Kidney (tissue), 14 donors: ENCODE data around the gene METTL9. TPM values are rescaled to one million over a fixed set of nuclear protein-coding genes. Genes with fewer than 3 reads are reported as not detected.

Experiments used
- DNase-seq, 5 donors: peaks; one replicate each; pipeline ENCODE4 v3.0.0-alpha.2; 2013 to 2020
- FAIRE-seq: peaks from 2 replicates; lab custom pipeline; 2012; peaks lifted over from hg19 to GRCh38; lab: Jason Lieb, UNC
- H3K27ac ChIP-seq, 2 donors: one replicate each; pipeline ENCODE4 v1.7.0; 2013; ENCODE audit warnings: low read depth in 2 of 2, low read length in 2 of 2, inconsistent platforms in 1 of 2
- H3K27me3 ChIP-seq: one replicate; pipeline ENCODE4 v1.7.1; 2013; ENCODE audit warnings: low read length, inconsistent platforms; ENCODE audit not compliant: control insufficient read depth, insufficient read depth
- H3K36me3 ChIP-seq, 3 donors: one replicate each; pipeline versions ENCODE4 v1.7.0 to v1.7.1; 2013; ENCODE audit warnings: low read length in 3 of 3, control low read depth in 1 of 3, inconsistent platforms in 1 of 3; ENCODE audit not compliant: insufficient read depth in 3 of 3, control insufficient read depth in 2 of 3
- H3K4me1 ChIP-seq, 3 donors: one replicate each; pipeline versions ENCODE4 v1.7.0 to v1.7.1; 2013; ENCODE audit warnings: low read length in 3 of 3, inconsistent platforms in 1 of 3, low read depth in 1 of 3; ENCODE audit not compliant: control insufficient read depth in 2 of 3, insufficient read depth in 2 of 3
- H3K4me3 ChIP-seq, 3 donors: one replicate each; pipeline versions ENCODE4 v1.7.0 to v1.8.1; 2013; ENCODE audit warnings: low read length in 3 of 3, control low read depth in 1 of 3, inconsistent platforms in 1 of 3
- H3K9ac ChIP-seq, 3 donors: one replicate each; pipeline versions ENCODE4 v1.7.0 to v1.7.1; 2013; ENCODE audit warnings: low read length in 3 of 3, control low read depth in 1 of 3, inconsistent platforms in 1 of 3
- H3K9me3 ChIP-seq, 3 donors: one replicate each; pipeline versions ENCODE4 v1.7.0 to v1.7.1; 2013; ENCODE audit warnings: low read length in 3 of 3, control low read depth in 1 of 3, inconsistent platforms in 1 of 3; ENCODE audit not compliant: control insufficient read depth in 2 of 3, insufficient read depth in 1 of 3
- intact Hi-C: fragments of 100-400 bp; cut with DNase I; formaldehyde crosslinking; loops from one replicate; pipeline ENCODE4 v1.11.1; 2022
- polyA plus RNA-seq: library from polyadenylated mRNA; stranded (reverse); fragments of 350-450 nt; fragmentation: Illumina TruSeq; extraction: RNeasy Lipid Tissue Mini Kit (QIAGEN cat#74804); gene quantifications from one replicate; pipeline ENCODE4 v1.2.3, GENCODE V29; 2014; ENCODE audit warnings: low read depth, low replicate concordance; ENCODE audit not compliant: insufficient read depth
- total RNA-seq: library from RNA; stranded (reverse); fragmentation: NEBNext Ultra II Directional; extraction: Animal tissue kit (Norgen Biotek cat#: 25700); gene quantifications from one replicate; pipeline ENCODE4 v1.2.1, GENCODE V29; 2021
- TF ChIP-seq, protein P1 (sequence below): IDR thresholded peaks from 3 replicates; pipeline ENCODE4 v1.5.1; 2012; ENCODE audit warnings: mild to moderate bottlenecking, moderate library complexity, borderline replicate concordance; ENCODE audit not compliant: insufficient read depth; ENCODE audit errors: extremely low read depth
- donor health status: control.
- donor health status: control.
- donor health status: control.
- donor health status: control.
- donor health status: control.
- donor health status: DM: yes; HTN: yes; CAD: no.
- donor health status: Normal renal cell carcinoma (clear cell type).

Gene METTL9
- total and polyA plus RNA-seq, 2 donors from 2014 or later, result 129 to 193 TPM

DNA sequence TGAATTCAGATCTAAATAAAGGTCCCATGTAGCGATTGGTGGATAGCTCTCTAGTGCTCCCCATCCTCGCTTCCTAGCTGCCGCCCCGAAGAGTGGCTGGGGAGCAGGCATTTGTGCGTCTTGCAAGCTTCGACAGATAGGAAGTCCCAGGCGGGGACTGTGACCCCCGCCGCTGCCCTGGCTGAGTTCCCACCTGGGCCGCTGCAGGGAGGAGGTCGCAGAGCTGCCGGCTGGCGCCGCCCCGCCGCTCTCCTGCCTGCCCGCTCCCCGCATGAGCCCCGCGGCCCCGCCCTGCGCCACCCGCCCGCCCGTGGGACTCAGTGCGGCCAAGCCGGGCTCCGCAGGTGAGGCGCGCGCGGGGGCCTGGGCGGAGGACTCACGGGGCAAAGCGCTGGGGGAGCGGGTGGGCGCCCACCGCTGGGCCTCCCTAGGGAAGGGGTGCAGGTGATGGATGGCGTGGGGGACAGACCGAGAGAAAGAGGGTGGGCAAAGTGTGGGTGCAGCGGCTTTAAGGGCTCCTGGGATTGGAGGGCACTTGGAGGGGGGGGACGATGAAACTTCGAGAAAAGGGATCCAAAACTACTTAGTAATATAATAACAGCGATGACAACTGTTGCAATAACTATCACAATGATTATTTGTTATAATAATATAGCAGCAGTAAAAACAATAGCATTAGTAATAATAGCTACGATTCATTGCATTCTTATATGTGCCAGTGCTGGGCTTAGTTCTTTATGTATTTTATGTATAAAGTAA lies 64.7 kb downstream of the METTL9 start, which contains the start of gene OTOA:
TSS of gene OTOA (plus strand) at position 80 of the 759 bp plus-strand sequence. CDS start 14,547 bp downstream, outside the sequence.
- DNase-seq (peak; percentile 36 to 75 (median 54)), FAIRE-seq (no peak)
- H3K4me3 ChIP-seq, result no peak within 1 kb of the TSS
- no peaks in the 10 kb centered on the region for H3K27me3 ChIP-seq
- H3K4me1 ChIP-seq, result no peaks in the 10 kb centered on the region
- H3K36me3 ChIP-seq, result no peaks in the 10 kb centered on the region
- no peak within 1 kb of the TSS for H3K9ac ChIP-seq
- no peaks in the 10 kb centered on the region for H3K9me3 ChIP-seq
- intact Hi-C loops, result no loop called here
- TF ChIP-seq, protein P1, sequence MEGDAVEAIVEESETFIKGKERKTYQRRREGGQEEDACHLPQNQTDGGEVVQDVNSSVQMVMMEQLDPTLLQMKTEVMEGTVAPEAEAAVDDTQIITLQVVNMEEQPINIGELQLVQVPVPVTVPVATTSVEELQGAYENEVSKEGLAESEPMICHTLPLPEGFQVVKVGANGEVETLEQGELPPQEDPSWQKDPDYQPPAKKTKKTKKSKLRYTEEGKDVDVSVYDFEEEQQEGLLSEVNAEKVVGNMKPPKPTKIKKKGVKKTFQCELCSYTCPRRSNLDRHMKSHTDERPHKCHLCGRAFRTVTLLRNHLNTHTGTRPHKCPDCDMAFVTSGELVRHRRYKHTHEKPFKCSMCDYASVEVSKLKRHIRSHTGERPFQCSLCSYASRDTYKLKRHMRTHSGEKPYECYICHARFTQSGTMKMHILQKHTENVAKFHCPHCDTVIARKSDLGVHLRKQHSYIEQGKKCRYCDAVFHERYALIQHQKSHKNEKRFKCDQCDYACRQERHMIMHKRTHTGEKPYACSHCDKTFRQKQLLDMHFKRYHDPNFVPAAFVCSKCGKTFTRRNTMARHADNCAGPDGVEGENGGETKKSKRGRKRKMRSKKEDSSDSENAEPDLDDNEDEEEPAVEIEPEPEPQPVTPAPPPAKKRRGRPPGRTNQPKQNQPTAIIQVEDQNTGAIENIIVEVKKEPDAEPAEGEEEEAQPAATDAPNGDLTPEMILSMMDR, result no peak
- H3K27ac ChIP-seq, result no peak within 1 kb of the TSS

DNA sequence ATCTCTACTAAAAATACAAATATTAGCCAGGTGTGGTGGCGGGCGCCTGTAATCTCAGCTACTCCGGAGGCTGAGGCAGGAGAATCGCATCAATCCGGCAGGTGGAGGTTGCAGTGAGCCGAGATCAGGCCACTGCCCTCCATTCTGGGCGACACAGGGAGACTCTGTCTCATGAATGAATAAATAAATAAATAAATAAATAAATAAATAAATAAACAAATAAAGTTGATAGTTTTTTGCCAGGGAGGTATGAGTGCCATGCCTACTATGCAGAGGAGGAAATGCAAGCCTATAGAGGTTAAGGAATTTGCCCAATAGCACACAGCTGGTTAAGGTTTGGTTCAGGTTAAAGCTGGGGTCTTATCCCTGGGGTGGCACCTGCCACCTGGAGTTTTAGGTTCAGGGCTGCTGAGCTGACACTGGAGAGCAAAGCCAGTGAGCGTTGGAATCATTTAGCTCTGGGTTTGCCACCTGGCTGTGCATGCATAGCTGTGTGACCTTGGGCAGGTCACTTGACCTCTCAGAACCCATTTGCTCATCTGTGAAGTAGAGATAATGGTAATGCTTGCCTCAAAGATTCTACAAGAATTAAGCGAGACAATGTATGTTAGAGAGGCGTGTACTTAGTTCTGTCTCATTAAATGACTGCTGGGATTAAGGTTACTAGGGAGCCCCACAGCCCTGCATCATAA lies 65.6 kb downstream of the METTL9 start:
- no peak overlapping the region for H3K27ac ChIP-seq
- H3K36me3 ChIP-seq, result no peaks in the 10 kb centered on the region
- TF ChIP-seq, protein P1, result no peak
- no peak overlapping the region for H3K4me3 ChIP-seq
- H3K9me3 ChIP-seq, result no peaks in the 10 kb centered on the region
- DNase-seq, result no peak
- intact Hi-C loops, result no loop called here
- no peak overlapping the region for H3K9ac ChIP-seq
- no peaks in the 10 kb centered on the region for H3K4me1 ChIP-seq
- H3K27me3 ChIP-seq, result no peaks in the 10 kb centered on the region
- no peak for FAIRE-seq

DNA sequence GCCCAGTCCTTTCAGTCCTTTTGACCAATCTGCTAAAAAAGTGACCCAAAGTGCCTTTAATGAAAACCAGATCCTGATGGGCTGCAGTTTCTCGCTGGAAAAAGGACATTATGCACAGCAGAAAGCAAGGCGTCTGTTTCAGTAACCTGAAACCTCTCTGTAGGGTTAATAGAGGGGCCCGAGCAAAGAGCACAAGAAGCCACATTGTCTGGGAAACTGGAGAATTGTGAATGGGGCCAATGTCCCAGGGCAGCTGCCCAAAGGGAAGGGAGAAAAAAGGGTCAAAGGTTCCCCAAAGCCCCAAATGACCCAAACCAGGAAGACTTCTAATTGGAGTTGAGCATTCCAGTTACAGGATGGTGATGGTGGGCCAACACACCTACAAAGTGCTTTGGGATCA lies 67.4 kb downstream of the METTL9 start:
- Histone ChIP-seq H3K4me1 (no peaks in the 10 kb centered on the region), H3K9ac (no peak overlapping the region), H3K4me3 (no peak overlapping the region), H3K27ac (no peak overlapping the region), H3K27me3 (no peaks in the 10 kb centered on the region), H3K9me3 (no peaks in the 10 kb centered on the region), H3K36me3 (no peaks in the 10 kb centered on the region)
- TF ChIP-seq, protein P1, result no peak
- FAIRE-seq (no peak), DNase-seq (no peak)
- intact Hi-C loops, result no loop called here
